ENCODE results near the gene LRRC1. TPM values are rescaled to one million over a fixed set of nuclear protein-coding genes. Genes with fewer than 3 reads are reported as not detected.

LRRC1 gene
- total RNA-seq, 1 experiment from 2014 or later: 8.6 TPM

Other genes with a start within 250 kb of the LRRC1 start
- gene GCLC, start 249.9 kb upstream of the LRRC1 start, total RNA-seq (2014; rRNA removed; shearing (Covaris generic)): 6.2 and 17.2 TPM in 2 replicates
- gene KLHL31, start 129.2 kb upstream of the LRRC1 start, total RNA-seq (2014; rRNA removed; shearing (Covaris generic)): not detected in 2 replicates